Islet of Langerhans (tissue), 1 donor: ENCODE results near the gene NELL1.

Experiments
- FAIRE-seq: peaks from one replicate; lab custom pipeline; 2011; peaks lifted over from hg19 to GRCh38; lab: Jason Lieb, UNC

Gene NELL1

DNA sequence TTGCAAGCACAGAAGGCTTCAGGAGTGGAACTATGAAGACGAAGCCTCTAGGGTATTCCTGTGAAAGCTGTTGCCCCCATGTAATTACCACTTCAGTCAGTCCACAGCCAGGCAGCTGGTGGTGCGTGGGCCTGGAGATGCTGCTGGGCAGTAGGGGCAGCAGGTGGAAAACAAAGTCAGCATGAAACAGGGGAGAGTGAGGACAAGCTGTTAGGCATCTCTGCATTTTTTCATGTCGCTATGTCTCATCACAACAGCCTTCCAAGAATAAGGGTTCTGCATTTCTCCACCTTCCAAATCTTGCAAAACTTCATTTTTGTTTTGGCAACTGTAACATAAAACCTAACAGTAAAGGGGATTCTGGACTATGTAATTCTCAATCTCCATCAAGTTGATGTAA is 757.5 kb downstream of the NELL1 start:
- no peak for FAIRE-seq

DNA sequence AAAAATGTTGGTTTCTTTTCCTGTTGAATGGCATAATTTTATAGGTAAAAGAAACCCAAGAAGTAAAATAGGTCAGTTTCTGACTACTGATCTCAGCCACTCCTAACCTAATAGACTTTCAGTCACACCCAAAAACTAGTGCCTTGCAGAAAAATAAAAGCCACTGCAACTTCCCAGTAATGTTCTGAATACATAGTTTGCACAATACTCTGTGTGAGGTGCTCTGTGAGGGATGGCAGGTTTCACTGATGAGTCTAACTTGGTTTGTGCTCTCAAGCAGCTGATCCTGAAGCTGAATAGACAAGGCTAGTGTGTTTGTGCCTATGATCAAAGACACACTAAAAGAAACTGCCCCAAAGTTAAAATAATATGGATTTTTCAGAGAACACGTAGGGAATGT is 758.3 kb downstream of the NELL1 start:
- no peak for FAIRE-seq

DNA sequence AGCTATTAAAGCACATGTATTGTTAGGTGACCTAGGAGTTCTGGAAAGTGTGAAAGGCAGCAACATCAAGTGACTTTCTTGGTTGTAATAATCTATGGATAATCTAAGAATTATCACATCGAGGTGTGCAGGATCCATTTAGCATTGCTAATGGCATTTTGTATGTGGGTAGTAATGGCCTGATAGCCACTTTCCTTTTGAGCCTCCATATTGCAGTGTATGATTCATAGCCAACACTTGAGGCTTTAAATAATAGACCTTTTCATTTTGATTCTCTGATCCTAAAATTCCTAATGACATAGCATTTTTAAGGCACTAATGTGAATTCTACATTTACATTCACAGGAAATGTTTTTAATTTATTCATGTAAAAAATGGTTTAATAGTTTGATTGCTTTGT is 759.4 kb downstream of the NELL1 start:
- FAIRE-seq: no peak

DNA sequence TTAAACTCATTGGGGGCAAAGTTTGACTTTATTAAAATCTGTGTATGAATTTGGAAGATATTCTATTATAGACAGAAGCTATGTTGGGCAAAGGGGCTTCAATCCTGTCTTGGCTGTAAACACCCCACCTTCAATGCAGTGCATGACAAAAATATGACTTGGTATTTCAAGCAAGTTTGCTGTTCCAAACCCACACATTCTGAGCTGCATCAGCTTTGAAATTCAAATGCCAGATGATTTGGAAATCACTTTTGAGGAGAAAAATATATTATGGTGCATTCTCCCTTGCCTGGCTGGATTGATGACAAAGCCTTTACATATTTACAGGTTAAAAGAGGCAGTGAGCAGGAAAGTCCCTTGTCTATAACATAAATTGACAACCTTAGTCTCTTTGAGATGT is 760.0 kb downstream of the NELL1 start:
- no peak for FAIRE-seq

DNA sequence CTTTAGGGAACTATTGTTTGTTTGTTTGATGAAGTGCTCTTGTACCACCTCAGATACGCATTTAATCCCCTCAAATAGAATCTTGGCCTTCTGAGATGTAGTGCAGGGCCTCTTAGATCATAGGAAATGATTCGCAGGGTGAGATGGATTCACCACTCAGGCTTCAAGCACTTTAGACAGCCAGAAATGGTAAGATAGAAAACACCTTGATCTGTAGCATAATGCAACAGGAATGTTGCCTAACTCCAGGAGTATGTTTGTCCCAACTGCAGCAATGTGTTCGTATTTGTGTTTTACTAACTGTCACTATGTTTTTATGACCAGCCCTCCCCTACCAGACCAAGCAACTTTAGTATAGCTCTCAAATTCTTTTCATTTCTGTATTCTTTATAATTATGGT is 761.2 kb downstream of the NELL1 start:
- no peak for FAIRE-seq

DNA sequence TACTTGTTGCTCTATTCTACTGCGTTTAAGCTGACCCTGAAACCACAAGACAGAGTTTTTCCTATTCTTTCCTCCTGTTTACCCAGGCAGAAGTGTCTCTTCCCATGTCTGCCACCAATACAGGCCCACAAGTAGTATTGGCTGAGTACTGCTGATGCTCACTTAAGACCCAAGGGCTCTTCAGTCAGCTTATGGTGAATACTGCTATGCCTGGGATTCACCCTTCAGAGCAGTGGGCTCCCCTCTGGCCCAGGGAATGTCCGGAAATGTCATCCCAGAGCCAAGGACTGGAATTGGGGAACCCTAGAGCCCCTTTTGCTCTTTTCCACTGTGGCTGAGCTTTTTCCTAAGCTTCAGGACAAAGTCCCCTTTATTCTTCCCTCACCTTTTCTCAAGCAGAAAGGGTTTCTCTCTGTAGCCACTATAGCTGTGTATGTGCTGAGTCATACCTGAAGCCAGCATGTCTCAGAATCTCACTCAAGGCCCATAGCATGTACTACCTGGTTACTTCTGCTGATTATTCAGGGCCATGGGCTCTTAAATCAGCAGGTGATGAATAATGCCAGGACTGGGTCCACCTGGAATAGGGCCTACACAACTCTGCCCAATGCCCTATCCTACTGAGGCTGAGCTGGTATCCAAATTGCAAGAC is 777.7 kb downstream of the NELL1 start:
- FAIRE-seq: no peak

DNA sequence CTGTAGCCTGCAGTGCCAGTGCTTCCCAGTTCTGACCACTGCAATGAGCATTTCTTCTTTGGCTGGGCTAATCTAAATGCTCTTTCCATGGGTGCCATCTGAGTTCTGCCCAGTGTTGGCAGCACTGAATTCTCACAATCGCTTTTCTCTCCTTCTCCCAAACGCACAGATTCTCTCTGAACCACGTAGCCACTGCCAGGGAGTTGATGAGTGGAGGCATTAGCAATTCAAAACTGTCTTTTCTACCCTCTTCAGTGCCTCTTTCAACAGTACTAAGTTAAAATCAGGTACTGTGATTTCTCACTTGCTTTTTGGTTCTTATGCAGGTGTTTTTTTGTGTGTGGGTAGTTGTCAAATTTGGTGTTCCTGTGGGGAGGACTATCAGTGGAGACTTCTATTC is 778.5 kb downstream of the NELL1 start:
- no peak for FAIRE-seq

DNA sequence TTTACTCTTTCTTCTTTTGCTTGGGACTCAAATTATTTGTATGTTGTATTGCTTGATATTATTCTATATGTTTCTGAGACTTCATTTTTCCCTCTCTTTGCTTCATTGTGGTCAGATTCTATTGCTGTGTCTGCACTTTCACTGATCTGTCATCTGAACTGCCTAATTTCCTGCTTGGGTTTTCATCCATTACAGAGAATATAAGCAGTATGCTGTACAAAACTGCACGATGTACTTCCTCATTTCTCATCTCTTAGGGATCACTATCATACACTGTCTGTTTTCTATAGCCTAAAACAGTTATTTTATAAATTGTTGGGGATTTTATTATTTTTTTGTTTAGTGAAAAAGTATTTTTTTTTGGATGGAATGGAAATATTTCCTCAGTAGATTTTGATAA is 786.8 kb downstream of the NELL1 start:
- no peak for FAIRE-seq

DNA sequence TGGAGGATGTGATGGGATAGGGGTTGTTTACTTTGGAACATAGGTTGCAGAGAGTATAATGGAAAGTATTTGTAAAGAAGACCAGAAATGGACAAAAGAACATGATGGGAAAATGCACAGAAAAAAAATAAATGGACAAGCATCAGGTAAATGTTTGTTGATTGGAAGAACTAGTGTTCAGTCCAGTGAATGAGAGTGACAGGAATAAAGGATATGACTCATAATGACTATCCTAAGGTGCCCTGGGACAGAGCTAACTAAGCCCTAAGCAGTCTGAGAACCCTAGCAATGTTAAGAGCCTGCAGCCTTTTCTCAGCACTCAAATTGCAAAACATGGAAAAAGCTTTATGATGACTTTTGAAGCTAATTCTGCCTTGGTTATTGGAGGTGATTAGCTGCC is 790.7 kb downstream of the NELL1 start:
- no peak for FAIRE-seq

DNA sequence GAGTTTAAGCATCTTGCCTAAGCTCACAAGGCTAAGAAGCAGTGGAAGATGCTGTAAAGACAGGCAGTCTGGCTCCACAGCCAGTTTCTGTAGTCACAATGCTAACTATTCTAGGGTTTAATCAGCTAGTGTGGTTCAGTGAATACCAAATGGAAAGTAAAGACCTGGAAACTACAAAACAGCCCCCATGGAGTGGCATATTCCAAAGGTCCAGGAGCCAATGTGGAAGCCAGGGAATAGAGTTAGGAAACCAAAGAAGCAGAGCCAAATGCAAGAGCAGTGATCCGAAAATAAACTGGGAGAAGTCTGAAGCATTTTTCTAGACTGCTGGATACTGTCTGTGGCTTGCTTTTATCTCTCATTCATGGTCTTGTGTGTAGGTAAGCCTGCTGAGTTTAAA is 792.3 kb downstream of the NELL1 start:
- no peak for FAIRE-seq

DNA sequence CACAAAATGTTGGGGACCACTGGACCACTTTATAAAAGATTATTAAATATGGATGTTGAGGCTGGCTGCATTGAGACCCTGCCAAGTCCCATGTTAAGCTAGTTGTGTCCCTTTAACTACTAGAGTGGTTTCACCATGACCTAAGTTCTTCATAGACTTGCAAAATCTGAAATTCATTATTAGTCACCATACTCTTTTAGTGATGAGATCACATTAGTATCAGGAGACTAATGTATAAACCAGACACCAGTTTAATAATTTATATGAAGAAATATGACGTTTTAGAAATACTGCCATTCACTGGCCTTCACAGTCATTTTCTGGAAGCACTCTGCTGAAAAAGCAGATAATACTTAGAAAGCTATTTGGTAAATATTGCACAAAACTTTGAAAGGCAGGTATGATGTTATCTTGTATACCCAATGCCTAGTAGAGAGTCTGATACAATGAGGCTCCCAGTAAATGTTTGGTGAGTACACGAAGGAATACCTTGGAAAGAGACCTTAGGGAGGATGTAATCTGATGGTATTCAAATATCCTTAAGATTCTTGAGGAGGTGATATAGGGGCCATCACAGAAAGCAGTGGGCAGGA is 795.3 kb downstream of the NELL1 start:
- FAIRE-seq: no peak

DNA sequence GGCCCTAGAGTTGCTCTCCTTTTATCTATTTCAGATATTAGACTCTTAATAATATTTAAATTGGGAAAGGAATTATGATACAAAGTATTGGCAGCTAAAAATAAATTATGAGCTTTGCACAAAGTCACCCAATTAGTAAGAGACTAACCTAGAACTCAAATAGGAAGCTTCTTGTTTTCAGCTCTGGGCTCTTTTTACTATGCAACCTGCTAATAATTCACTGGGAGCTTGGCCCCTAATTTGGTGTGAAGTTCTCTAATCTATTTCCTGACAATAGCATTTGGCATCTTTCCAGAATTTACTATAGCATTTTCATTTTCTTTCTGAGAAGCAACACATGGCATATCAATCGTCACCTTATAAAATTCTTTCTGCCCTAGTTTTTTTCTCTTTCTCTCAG is 795.8 kb downstream of the NELL1 start:
- FAIRE-seq: no peak

DNA sequence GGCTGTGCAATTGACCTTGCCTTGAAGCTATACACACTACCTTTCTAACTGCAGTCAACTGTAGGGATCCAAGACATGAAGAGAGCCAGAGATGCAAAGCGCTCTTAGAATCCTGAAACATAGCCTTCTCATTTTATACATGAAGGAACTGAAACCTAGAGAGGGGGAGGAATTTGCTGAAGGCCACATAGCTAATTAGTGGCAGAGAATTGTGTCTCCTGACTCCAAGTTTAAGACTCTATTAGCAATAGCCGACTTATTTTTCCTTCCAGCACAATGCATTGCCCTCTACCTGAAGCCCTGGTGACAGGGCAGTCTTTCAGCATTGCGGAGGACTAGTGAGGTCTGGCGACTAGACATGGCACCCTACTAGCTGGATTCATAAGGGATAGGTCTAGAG is 796.5 kb downstream of the NELL1 start:
- no peak for FAIRE-seq

DNA sequence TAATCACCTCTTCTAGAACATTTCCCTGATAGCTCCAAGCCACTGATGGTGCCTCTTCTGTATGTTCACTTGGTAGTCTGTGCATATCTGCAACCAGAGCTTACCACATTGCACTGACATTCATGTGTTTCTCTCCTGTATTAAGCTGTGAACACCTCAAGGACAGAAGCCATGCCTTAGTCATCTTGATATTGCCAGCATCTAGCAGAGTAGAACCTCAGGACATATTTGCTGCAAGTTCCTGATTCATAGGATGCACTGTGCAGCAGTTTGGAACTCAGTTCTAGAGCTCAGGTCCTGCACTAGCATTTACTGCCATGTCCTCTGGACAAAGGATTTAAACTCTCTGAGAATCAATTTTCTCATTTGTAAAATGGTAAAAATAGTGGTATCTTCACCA is 801.1 kb downstream of the NELL1 start:
- no peak for FAIRE-seq

DNA sequence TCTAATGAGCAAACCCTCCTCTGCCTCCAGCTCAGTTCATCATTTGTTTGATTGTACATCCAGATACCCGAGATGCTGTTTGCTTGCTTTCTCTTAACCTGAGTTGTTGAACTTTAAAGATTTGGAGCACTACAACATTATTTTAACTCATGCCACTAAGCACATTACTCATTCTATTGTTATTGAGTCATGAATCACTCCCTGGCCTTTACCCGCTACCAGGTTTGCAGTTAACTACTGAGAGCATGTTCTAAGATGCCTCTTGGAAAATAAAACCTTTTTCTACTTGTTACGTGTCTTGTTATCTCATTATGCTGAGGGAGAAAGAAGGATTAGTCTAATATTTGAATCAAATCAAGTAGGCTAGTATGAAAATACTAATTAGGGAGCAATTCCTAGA is 802.9 kb downstream of the NELL1 start:
- FAIRE-seq: no peak

DNA sequence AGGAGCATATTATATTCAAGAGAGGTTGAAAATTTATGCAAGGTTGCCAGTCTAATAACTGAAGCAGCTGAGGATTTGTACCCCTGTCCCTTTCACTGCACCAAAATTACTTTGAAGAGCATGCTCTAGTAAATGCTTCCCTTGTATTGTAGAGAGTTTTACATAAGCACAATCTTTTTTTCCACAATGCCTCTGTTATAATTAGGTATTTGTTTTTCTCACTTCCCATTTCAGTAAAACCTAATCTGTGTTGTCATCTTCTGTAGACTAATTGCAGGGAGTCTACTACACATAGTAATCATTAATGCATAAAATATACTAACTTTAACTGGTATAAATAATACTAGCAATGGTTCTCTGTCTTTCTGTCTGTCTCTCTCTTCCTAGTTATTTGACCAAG is 805.1 kb downstream of the NELL1 start:
- no peak for FAIRE-seq

DNA sequence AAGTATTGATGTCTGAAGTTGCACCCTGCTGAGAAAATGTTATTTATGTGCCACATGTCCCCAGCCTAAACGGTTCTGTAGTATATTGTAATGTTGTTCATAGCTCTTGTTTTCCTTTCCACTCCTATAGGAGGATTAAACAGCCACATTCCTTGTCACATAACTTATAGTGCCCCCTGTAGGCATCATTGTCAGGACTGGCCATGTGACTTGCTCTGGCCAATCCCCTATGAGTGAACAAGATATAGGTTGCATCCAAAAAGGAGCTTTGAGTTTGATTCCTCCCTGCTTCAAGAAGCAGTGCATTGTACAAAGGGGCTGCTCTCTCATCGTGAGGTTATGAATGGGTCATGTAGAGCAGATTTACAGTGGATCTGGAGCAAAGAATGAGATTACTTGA is 805.9 kb downstream of the NELL1 start:
- no peak for FAIRE-seq

DNA sequence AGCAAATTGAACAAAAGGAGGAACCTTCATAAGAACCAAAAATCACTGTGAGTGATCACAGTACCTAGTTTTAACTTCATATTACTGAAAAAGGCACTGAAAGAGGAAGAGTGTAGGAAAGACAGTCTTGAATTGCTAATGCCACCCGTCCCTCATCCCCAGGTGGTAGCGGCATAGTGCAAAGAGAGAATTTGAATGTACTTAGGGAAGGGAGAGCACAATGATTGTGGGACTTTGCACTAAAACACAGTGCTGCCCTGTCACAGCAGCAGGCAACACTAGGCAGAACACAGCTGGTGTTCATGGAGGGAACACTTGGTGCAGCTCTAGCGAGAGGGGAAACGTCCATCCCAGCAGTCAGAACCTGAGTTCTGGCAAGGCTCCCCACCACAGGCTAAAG is 807.2 kb downstream of the NELL1 start:
- no peak for FAIRE-seq

DNA sequence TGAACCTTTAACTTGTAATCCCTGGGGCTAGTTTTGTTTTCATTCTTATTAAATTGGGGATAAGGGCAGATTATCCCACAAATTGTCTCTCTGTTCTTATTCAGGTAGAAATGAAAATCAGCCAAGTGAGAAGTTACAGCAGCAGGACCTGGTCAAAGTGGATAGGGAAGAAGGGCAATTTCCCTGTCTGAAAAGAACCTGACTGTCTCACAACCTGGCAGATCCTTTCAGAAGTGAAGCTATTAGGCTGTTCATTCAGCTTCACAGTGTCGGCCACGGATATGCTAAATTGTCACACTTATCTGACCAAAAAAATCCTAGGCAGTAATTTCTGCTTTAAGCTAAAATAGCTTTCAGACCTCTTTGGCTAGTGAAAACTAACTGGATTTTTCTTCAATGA is 810.9 kb downstream of the NELL1 start:
- FAIRE-seq: no peak

DNA sequence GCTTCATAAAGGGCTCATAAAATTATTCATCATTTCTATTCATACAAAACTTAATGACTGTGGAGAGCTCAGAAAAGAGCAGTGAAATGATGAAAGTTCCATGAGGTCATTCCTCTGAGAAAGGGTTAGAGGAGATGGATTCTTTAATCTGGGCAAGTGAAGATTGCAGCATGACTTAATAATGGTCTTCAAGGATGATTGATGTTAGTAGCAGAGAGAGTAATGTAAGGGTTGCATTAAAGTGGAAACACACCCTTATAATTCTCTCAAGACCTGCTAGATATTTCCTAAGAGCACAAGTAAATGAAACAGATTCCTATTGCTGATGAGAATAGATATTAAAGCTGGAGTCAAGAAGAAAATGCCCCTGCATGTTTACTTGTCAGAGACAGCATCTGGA is 811.9 kb downstream of the NELL1 start:
- no peak for FAIRE-seq

DNA sequence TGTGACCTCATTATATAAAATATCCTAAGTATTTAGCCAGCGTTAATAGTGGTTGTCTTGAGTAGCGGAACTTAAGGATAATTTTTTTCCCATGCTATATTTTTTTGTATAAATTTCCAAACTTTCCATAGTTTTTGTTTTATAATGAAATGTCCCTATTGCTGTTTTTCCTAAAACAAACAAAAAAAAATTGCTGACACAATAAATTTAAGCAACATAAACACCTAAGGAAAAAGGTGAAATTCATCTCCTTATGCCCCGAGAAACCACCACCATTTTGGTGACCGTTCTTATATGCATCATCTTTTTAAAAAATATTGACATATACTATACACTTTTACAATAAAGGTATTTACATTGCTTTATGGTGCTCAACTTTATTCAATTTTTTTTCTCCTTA is 814.7 kb downstream of the NELL1 start:
- no peak for FAIRE-seq

DNA sequence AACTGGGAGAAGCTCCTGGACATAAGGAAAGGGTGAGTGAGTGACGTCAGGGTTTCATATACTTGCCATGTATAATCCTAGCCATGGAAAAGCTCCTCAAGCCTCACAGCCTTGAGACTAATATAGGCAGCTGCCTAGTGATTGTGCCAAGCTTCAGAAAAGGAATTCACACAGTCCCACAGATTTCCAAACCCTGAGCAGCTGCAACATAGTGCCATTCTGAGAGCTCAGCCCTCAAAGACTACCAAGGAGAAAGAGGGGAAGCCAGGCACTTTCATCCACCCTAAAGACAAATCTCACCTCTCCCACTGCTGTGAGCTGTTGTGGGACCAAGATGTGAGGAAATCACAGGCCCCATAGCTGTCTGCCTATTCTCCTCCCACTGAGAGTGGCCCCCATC is 815.6 kb downstream of the NELL1 start:
- FAIRE-seq: no peak

DNA sequence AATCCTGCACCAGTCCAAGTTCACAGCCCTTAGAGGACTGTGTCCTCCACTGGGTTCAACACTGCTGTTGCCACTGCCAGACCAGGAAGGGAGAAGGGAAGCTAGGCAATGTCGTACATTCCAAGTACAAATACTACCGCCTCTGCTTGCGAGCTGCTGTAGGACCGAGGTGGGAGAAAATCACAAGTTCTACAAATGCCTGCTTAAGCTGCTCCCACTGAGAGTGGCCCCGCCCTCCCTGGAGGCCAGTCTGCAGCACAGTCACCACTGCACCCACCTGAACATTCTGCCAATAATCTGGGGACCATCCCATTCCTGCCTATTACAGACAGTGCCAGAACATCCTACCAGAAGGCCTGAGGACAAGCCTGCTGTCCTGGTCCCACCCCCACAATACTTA is 816.0 kb downstream of the NELL1 start:
- no peak for FAIRE-seq

DNA sequence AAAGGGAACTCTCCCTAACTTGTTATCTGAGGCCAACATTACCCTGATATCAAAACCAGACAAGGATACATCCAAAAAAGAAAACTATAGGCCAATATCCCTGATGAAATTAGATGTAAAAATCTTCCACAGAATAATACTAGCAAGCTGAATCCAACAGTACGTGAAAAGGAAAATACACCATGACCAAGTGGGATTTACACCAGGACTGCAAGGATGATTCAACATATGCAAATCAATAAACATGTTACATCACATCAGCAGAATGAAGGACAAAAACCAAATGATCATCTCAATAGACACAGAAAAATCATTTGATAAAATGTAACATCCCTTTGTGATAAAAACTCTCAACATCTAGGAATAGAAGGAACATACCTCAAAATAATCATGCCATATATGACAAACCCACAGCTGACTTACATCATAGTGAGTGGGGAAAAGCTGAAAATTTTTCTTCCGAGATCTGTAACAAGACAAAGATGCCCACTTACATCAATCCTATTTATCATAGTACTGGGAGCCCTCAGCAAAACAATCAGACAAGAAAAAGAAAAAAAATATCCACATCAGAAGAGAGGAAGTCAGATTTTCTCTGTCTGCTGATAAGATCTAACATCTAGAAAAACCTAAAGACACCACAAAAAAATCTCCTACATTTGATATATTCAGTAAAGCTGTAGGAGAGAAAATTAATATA is 820.2 kb downstream of the NELL1 start:
- FAIRE-seq: no peak
